Fibroblast of mammary gland (primary cell): ENCODE data around the gene SLC6A3.

Experiments used
- DNase-seq: peaks from one replicate; pipeline ENCODE4 v3.0.0-alpha.2; 2010; ENCODE audit warnings: low read depth
- H3K4me3 ChIP-seq: 2 replicates; pipeline ENCODE4 v1.5.1; 2011; ENCODE audit warnings: low read depth, mild to moderate bottlenecking, low read length, moderate library complexity; ENCODE audit not compliant: control insufficient read depth
- TF ChIP-seq, protein P1 (sequence below): conservative IDR thresholded peaks from 2 replicates; pipeline ENCODE4 v1.5.1; 2011; ENCODE audit warnings: low read depth, low read length, inconsistent platforms; ENCODE audit not compliant: control insufficient read depth, insufficient read depth

Gene SLC6A3

DNA sequence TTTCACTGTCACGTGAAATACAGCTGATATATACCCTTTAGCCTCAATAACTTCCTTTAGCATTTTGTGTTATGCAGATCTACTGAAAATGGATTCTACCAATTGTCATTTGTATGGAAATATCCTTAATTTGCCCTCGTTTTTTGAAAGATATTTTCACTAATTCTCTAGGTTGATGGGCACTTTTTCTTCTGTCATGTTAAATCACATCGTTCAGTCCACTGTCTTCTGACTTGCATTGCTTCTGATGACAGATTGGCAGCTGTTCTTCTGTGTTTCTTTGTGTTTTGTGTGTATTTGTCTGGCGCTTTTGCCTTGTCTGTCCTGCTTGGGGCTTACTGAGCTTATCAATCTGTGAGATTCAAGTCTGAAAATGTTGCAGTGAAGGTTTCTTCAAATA lies 90.7 kb downstream of the SLC6A3 start:
- no peak for DNase-seq
- no peak overlapping the region for H3K4me3 ChIP-seq
- TF ChIP-seq, protein P1, sequence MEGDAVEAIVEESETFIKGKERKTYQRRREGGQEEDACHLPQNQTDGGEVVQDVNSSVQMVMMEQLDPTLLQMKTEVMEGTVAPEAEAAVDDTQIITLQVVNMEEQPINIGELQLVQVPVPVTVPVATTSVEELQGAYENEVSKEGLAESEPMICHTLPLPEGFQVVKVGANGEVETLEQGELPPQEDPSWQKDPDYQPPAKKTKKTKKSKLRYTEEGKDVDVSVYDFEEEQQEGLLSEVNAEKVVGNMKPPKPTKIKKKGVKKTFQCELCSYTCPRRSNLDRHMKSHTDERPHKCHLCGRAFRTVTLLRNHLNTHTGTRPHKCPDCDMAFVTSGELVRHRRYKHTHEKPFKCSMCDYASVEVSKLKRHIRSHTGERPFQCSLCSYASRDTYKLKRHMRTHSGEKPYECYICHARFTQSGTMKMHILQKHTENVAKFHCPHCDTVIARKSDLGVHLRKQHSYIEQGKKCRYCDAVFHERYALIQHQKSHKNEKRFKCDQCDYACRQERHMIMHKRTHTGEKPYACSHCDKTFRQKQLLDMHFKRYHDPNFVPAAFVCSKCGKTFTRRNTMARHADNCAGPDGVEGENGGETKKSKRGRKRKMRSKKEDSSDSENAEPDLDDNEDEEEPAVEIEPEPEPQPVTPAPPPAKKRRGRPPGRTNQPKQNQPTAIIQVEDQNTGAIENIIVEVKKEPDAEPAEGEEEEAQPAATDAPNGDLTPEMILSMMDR, result no peak

DNA sequence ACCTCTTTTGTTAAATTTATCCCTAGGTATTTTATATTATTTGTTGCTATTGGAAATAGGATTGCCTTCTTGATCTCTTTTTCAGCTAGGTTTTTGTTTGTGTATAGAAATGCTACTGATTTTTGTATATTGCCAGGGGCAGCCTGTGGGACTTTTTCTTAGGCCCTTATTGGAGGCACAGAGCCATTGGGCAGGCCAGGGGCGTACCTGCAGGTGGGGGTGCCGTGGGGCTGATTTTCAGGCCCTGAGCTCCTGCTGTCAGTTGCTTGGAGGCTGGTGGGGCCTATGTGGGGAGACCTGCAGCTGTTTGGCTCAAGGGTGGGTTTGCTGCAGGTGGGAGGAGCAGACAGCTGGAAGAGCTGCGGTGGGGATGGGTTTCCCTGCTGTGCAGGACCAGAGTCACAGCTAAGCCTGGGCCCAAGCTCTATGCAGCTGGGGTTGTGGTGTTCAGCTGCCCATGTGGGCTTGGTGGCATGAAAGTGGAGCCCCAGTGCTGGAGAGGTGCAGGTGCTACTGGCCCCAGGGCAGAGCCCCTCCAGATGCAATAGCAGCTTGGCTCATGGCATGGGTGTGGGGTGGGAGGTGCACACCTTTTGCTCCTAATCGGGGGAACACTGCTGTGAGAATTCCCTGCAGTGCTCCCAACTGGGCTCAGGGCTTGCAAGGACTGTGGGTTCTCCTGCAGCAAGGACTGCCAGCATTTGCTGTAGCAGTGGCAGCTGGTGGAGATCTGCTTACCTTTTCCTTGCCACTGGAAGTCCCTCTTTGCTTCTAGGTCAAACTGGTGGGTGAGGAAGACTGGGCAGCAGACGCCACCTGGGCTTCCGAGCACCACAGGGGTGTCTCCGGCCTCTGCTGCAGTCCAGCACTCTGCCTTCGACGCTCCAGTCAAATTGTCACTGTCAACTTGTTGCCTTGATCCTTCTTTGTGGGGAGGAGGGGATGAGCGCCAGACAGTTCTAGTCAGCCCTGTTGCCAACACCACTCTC lies 92.7 kb downstream of the SLC6A3 start:
- TF ChIP-seq, protein P1, result no peak
- H3K4me3 ChIP-seq, result no peak overlapping the region
- DNase-seq, result no peak

DNA sequence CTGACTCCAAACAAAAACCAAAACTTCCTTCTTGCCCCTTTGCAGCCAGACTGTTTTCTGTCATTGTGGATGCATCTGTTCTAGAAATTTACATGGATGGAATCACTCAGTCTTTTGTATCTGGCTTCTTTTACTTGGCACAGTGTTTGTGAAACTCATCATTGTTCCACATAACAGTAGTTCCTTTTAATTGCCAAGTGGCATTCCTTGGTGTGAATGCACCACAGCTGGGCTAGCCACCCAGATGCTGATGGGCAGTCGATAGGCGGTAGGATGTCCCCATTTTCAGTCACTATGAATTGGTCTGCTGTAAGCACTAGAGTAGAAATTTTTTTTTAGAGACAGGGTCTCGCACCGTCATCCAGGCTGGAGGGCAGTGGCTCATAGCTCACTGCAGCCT lies 94.1 kb downstream of the SLC6A3 start:
- TF ChIP-seq, protein P1, result no peak
- DNase-seq, result no peak
- H3K4me3 ChIP-seq, result no peak overlapping the region

DNA sequence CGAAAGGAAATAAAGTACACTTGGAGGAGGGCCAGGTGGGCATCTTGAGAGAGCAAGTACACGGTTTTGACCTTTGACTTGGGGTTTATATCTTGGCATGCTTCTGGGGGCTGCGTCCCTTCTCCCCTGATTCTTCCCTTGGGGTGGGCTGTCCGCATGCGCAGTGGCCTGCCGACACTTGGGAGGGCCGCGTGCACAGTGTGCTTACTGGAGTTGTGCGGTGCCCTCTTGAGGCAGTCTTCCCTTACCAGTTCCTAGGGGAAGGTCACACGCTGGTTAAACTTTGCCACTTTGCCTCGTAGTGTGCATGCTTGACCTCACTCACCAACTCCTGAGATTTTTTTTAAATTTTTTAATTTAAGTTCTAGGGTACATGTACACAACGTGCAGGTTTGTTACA lies 96.0 kb downstream of the SLC6A3 start:
- TF ChIP-seq, protein P1, result no peak
- no peak overlapping the region for H3K4me3 ChIP-seq
- no peak for DNase-seq

DNA sequence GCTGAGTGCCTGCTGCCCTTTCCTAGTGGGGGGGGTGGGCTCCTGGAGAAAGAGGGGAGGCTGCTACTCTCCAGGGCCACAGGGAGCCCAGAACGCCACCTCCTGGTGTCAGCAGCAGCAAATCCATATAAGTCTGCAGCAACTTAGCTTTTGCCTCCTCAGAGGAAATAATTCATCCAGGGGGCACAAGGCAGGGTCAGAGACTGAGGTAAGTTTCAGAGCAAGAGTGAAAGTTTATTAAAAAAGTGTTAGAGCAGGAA lies 96.3 kb downstream of the SLC6A3 start:
- H3K4me3 ChIP-seq, result no peak overlapping the region
- TF ChIP-seq, protein P1, result no peak
- no peak for DNase-seq

DNA sequence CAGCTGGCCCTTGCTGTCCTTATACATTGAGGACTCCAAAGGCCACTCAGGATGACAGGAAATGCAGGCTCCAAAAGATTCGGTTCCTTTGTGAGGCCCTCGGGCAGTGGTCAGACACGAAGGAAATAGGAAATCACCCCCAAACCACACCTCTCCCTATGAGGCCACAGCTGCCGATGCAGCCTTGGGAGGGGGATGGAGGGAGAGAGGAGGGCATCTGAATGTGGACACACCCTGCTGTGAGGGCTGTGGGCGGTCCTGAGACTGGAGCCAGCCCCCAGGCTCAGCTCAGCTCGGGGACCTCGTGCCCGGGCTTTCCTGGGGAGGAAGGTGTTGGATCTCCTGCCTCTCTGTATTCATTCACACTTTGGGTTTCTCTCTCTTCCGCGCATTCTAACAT lies 97.7 kb downstream of the SLC6A3 start:
- TF ChIP-seq, protein P1, result no peak
- H3K4me3 ChIP-seq, result no peak overlapping the region
- DNase-seq, result no peak
